H1 (cell line): Measurements from ENCODE around the gene CCDC112. TPM values are rescaled to one million over a fixed set of nuclear protein-coding genes. Genes with fewer than 3 reads are reported as not detected.

ENCODE experiments used
- BCL11A ChIP-seq, 2 experiments: IDR thresholded peaks; one replicate each; pipeline ENCODE4 v1.6.1; 2011; ENCODE audit warnings: low read depth in 2 of 2, low read length in 2 of 2, mild to moderate bottlenecking in 2 of 2
- JUND ChIP-seq: IDR thresholded peaks from 2 replicates; pipeline ENCODE4 v1.6.1; 2011; ENCODE audit warnings: mild to moderate bottlenecking, improper control_type of control experiment, low read length
- POLR2AphosphoS5 ChIP-seq: IDR thresholded peaks from 2 replicates; pipeline ENCODE4 v1.6.1; 2011; ENCODE audit warnings: low read depth, low read length
- SP4 ChIP-seq: IDR thresholded peaks from 2 replicates; pipeline ENCODE4 v1.6.1; 2012; ENCODE audit warnings: low read length, inconsistent platforms
- polyA plus RNA-seq, 7 experiments: library from polyadenylated mRNA; depleted of rRNA in 3 of 7; stranded (reverse) in 5 of 7; unstranded in 2 of 7; fragments of >200 nt in 5 of 7; fragments of 200-250 nt in 2 of 7; gene quantifications; 1 replicate in 5 of 7; 2 replicates in 1 of 7; 4 replicates in 1 of 7; pipeline versions ENCODE4 v1.2.1 to v1.2.3, GENCODE V29; 2011 to 2013; ENCODE audit warnings: missing spikeins in 2 of 7, mixed read lengths in 2 of 7
- total RNA-seq: library from RNA; stranded (reverse); fragmentation: NEBNext Ultra II Directional; extraction: Animal tissue kit (Norgen Biotek cat#: 25700); gene quantifications from 2 replicates; pipeline ENCODE4 v1.2.1, GENCODE V29; 2021

CCDC112 gene
- total and polyA plus RNA-seq, 2 of the 8 experiments (the other 6 are each of a cell fraction or from before 2014, with no cell fraction given), result 3.3 to 15.6 TPM

DNA sequence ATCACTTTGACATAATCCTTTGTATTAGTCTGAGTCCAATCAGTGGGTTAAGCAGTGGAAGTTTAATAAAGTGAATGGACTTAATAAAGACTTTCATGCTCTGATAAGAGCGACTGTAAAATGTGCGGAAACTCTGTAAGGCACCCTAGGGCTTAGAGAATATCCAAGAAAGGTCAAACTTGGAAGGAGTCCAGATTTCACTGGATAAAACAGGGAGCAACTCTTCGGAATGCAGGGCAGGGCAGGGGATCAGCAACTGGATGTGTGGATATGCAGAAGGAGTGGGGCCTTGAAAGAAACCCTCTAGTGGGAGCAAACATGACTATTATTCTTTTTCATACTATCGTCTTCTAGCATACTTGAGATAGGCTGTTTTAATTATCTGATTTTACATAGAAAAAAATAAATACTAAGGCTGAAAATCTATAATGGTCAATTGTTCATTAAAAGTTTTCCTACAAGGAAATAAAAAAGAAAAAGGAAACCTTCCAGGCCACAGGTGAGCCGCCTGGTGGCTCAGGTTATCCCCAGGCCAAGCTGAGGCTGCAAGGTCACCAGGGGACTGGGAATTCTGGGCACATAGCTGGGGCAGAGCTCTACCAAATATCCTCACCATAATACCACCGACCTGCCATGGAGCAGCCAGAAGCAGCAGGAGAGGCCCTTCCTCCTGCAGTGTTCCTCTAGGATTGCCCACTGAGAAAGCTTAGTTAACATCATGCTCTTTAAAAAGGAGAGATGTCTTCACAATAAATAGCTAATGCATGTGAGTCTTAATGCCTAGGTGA, 46.3 kb upstream of the CCDC112 start (continued):
- TF ChIP-seq SP4, result no peak
- no peak for TF ChIP-seq POLR2AphosphoS5
- TF ChIP-seq BCL11A (IDR thresholded peaks at IDR 0.05; ENCODE audit: low read depth in 2 of 2, low read length in 2 of 2), result no peak
- no peak for TF ChIP-seq JUND
